ENCODE data around the gene REEP1.

DNA sequence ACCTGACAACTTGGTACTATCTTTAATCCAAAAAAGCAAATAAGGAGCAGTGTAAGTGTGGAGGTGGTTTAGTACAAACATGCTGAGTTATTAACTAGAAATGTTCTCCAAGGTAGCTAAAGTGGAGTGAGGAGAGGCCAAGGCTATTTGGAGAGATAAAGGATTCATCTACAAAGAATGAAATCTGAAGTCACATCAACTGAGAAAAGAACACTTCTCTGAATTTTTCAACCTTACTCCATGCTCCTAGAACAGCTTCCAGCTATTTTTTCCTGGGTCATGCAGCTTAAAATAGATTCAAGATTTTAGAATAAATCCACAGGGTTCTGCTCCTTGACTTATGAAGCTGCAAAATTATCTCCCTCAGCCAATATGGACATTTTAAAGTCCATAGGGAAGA is 160.8 kb downstream of the REEP1 start:
- TF ChIP-seq, protein P1, sequence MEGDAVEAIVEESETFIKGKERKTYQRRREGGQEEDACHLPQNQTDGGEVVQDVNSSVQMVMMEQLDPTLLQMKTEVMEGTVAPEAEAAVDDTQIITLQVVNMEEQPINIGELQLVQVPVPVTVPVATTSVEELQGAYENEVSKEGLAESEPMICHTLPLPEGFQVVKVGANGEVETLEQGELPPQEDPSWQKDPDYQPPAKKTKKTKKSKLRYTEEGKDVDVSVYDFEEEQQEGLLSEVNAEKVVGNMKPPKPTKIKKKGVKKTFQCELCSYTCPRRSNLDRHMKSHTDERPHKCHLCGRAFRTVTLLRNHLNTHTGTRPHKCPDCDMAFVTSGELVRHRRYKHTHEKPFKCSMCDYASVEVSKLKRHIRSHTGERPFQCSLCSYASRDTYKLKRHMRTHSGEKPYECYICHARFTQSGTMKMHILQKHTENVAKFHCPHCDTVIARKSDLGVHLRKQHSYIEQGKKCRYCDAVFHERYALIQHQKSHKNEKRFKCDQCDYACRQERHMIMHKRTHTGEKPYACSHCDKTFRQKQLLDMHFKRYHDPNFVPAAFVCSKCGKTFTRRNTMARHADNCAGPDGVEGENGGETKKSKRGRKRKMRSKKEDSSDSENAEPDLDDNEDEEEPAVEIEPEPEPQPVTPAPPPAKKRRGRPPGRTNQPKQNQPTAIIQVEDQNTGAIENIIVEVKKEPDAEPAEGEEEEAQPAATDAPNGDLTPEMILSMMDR (IDR thresholded peaks at IDR 0.05) = no peak
- TF ChIP-seq POLR2A (IDR thresholded peaks at IDR 0.05) (no peak), EP300 (IDR thresholded peaks at IDR 0.05) (no peak)
